Measurements from ENCODE around the gene NFU1.
"Not testable (repeated sequence)": the region's sequence is repeated elsewhere in the genome, so short reads cannot be mapped to it uniquely, and the experiment has no call there.

NFU1 gene

DNA sequence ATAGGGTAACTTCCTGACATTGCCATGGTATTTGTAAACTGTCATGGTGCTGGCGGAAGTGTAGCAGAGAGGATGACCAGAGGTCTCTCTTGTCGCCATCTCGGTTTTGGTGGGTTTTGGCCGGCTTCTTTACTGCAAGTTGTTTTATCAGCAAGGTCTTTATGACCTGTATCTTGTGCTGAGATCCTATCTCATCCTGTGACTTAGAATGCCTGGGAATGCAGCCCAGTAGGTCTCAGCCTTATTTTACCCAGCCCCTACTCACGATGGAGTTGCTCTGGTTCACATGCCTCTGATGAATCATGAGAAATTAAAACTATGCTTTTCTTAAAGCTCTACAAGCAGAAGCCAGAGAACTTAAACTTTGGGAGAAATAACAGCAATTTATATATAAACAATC lies 12.7 kb upstream of the NFU1 start:
- DNase-seq = no peak

DNA sequence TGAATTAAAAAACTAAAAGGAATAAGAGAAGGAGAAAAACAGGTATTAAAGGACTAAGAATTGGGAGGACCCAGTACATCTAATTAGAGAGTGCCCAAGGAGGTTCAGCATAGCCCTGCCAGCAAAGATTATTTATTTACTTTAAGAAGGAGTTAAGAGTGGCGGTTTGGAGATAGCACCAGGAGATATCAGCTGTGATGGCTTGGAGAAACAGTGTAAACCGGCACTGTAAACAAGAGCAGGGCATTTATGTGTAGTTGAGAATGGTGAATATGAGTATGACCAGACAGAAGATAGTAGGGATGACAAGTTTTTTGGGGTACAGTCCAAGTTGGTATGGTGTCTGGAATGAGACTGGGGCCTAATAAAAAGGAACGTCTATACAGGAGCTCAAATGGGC lies 6.4 kb upstream of the NFU1 start:
- DNase-seq = not testable (repeated sequence)

DNA sequence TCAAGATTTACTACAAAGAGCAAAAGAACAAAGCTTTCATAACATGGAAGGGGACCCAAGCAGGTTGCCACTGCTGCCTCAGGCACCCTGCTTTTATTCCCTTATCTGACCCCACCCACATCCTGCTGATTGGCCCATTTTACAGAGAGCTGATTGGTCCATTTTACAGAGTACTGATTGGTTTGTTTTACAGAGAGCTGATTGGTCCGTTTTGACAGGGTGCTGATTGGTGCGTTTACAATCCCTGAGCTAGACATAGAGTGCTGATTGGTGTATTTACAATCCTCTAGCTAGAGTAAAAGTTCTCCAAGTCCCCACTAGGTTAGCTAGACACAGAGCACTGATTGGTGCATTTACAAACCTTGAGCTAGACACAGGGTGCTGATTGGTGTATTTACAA lies 2.3 kb upstream of the NFU1 start:
- DNase-seq = not testable (repeated sequence)

DNA sequence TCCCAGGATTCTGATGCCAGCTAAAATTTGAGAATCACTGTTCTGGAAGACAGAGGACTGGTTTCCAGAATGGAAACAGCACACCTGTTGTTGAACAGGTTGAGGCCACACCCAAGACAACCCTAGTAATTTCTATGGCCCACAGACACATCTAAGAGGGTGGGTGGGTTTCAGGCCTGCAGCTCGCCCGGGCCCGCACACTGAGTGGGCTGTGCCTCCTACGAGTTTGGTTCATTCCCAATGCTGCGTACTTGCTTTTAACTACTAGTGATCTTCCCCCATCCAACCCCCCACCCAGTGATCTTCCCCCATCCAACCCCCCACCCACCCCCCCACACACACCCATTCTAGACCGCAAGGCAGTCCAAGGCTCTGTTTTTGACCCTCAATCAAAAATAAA lies 1.3 kb upstream of the NFU1 start:
- DNase-seq = no peak

DNA sequence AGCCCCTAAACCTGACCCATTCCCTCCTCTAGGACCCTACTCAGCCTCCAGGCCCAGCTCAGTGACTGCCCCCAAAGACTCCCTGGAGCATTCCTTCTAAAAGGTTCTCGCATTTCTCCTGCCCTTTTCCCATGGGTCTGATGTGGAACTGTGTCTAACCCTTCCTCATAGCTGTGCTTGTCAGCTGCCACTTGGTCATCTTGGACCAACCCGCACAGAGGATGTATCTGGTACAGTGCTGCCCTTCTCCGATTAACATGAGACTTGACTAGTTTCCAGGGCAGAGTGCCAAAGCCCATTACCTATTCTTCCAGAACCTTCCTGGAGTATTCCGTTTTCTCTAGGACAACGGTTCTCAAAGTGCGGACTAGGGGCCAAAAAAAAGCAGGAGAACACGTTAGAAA lies 518 bp upstream of the NFU1 start:
- DNase-seq = peak in 1 of 2 experiments; percentile 52

DNA sequence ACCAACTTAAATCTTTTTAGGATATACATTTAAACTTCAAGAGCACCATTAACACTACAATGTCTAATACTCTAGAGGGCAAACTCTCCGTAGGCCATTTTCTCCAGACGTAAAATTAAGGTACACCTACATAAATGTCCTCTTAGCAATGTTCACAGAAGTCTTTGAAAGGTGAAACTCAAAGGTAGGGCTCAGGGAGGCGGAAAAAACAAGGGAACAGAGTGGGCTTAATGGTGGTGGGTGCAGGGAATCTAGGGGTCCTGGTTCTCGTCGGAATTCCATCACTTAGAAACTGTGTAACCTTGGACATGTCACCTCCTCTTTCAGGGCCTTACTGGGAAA lies 668 bp downstream of the NFU1 start:
- no peak for DNase-seq

DNA sequence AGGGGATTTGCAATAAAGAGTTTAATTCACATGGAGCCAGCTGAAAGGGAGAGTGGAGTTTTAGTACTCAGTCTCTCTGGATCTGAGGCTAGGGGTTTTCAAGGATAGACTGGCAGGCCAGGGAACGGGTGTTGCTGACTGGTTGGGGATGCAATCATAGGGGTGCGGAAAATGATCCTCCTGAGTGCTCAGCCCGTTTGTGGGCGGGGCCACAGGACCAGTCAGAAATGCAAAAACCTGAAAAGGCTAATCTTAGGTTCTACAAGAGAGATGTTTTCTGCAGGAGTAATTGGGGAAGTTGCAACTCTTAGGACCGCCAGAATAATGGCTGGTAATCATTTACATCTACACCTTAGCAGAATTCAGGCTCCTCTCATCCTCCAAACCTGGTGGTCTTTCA lies 2.5 kb downstream of the NFU1 start:
- no peak for DNase-seq

DNA sequence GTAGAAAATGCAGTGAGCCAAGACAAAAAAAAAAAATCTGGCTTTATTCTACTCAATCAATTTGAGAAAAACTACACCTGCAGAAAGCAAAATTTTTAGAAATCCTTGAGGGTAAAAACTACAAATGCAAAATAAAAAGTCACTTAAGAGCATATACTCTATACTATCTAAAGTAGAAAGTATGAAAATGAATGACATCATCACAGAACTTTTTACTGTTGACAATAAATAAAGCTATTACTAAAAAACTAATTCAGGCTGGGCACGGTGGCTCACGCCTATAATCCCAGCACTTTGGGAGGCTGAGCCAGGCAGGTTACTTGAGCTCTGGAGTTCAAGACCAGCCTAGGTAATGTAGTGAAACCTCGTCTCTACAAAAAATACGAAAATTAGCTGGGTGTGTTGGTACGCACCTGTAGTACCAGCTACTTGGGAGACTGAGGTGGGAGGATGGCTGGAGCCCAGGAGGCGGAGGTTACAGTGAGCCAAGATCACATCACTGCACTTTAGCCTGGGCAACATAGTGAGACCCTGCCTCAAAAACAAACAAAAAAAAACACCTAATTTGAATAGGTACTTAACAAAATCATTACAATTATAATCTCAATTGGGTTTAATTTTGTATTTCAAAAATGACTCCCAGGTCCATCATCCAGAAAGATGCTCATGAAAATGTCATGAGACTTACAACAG lies 7.6 kb downstream of the NFU1 start:
- DNase-seq = no peak

DNA sequence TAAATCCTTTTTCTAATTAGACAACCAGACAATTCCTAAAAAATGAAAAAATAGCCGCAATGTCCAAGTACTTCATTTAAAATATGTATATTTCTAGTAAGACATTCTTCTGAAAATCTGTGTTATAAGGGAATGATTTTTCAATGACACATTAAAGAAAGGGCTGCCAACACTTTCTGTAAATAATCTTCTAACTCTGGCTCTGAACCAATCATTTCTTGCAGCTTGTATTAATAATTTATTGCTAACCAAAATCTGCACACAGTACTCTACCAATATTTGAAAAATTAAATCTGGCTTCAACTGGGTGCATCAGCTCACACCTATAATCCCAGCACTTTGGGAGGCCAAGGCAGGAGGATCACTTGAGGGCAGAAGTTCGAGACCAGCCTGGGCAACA lies 8.3 kb downstream of the NFU1 start:
- DNase-seq = no peak

DNA sequence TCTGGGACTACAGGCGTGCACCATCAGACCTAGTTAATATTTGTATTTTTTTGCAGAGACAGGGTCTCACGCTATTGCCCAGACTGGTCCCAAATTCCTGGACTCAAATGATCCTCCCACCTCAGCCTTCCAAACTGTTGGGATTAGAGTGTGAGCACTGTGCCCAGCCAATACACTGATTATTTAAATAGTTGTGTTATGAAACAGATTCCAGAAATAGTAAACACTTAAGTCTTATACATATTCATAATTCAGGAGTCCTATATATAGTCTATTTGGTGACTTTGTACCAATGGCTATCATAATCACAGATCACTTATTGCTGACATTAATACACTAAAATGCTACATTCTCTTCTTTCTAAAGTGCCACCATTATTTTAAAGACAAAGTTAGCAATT lies 12.8 kb downstream of the NFU1 start:
- no peak for DNase-seq

DNA sequence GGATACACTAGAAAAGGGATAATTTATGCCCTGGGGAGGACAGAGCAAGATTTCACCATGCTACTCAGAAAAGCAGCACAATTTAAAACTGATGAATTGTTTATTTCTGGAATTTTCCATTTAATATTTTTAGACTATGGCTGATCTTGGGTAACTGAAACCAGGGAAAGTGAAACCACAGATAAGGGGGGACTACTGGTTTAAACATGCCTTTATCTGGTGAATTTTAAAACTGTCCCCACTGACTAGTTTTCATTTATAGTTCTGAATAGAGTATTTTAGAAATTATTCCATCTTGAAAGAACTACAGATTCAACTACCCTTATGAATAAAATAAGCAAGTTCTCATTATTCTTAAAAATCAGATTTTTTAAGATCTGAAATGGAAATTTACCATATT lies 15.0 kb downstream of the NFU1 start:
- no peak for DNase-seq

DNA sequence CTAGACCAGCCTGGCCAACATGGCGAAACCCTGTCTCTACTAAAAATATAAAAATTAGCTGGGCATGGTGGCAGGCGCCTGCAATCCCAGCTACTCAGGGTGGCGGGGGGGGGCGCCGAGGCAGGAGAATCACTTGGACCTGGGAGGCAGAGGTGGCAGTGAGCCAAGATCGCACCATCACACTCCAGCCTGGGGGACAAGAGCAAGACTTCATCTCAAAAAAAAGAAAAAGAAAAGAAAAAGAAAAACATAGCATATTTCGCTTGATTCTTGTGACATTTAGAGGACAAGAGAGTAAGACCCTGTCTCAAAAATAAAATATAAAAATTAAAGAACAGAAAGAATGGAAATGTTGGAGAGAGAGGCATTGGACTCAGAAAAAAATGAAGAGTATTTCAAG lies 18.1 kb downstream of the NFU1 start:
- not testable (repeated sequence) for DNase-seq

DNA sequence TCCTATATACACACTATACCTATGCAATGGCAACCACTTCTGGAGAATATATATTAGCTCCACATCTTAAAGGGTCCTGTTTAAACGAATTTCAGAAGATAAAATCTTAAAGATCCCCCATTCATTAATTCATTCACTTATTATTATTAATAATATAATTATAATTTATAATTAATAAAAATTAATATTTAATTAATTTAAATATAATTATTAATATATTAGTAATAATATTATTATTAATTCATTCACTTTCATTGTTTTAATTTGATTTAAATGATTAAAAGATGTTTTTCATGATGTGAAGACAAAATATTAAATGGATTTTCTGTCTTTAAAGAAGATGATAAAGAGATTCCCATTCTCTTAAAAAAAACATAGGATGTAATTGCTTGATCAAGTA lies 21.1 kb downstream of the NFU1 start:
- no peak for DNase-seq

DNA sequence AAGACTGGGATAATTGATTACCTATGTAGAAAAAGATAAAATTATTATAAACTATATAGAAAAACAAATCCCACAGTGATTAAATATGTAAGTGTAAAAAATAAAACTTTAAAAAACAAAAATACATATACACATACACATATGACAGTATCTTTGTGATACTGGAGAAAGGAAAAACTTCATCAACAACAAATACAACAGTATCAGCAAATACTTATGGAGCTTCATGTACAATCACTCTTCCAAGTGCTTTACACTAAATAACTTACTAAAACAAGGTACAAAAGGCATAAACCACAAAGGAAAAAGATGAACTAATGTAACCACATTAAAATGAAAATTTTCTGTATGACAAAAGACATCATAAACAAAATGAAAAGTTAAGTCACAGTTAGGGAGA lies 26.1 kb downstream of the NFU1 start:
- DNase-seq = no peak

DNA sequence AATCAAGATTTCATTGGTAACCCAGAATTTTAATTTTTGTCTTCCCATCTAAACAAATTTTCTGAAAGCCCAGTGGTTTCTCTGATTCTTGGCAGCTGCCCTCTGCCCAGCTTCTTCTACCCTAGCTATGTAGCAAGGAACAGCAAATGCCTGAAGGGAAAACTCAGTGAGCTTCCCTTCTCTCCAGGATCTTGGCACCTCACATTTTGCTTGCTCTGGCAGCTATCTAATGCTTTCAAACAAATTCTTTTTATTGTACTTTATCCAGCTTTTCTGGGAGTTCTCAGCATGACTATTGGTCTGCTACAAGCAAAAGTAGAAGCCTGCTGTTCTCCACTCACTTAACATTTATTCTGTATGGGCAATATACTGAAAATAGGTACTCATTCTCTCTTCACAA lies 31.9 kb downstream of the NFU1 start:
- no peak for DNase-seq

DNA sequence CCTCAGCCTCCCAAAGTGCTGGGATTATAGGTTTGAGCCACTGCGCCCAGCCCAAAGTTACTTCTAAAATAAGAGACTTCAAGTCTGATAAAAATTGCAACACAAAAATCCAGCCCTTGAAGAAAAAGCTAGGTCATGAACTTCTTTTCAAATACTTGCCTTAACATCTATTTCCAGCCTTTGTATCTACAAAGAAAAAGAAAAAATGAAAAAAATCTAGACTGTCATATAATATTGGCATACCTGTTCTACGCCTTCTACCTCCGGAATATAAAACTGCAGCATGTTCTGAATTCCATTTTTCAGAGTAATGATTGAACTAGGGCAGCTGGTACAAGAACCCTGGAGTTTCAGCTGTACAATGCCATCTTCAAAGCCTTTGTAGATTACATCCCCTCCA lies 37.1 kb downstream of the NFU1 start:
- DNase-seq = no peak

DNA sequence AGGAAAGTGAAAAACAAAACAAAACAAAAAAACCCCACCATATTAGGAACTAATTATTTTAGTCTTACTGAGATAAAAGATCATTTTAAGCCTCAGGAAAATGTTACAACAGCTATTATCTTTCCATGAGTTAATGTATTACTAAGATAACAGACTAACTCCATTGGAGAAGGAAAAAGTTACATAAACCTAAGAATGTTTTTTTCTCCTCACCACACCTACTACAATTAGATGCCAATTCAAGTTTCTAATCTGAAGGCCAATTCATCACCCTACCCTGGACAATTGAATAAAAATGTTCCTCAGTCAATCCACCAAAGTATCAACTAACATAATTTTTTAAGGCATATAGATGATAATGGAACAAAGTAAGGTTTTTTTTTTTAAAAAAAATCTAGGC lies 40.0 kb downstream of the NFU1 start:
- no peak for DNase-seq

DNA sequence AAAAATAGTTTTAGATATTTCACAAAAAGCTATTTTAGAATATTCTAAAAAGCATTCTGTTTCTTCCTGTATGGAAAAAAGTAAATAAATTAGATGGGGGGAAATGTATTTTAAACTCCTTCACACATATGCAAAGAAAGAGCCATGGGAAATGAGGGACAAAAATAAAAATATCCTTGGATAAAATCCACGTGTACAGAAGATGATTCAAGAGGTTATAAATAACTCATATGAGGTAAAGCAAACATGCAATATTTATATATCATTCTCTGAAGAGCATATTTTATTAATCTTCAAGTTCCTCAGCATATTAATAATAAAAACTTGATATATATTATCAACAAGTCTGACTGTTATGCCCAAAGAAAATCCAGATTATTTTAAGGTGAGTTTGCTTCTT lies 41.4 kb downstream of the NFU1 start:
- DNase-seq = no peak

DNA sequence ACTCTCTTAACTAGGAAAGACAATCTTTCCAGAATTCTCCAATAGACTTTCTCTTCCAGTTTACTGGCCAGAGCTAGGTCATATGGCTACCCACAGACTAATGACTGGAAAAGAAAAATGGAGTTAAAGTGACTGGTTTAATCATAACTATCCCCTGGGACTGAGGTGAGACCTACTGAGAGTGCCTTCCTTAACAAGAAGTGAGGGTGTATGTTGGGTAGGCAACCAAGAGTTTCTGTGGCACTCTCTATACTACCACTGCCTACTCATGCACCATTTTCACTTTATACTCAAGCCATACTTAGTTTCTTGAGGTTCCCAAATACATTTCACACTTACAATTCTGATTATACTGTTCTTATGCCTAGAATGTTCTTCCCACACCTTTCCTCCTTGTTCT lies 43.3 kb downstream of the NFU1 start:
- no peak for DNase-seq

DNA sequence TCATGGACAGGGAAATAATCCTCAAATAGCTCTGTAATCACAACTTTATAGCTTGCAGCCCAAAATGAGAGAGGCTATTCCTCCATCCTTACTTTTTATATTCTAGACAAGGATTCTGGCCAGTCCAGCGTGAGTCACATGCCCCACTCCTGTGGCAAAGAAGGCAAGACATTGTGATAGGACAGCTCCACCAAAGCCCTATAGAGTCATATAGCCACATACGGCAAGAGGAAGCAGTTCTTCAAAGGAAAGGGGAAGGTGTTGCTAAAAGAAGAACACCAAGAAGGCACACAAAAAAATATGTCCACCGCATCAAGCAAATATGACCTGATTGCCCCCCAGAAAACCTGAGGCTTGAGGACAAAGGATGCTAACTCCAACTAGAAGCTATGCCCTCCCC lies 46.8 kb downstream of the NFU1 start:
- peak; percentile 68 to 79 for DNase-seq

DNA sequence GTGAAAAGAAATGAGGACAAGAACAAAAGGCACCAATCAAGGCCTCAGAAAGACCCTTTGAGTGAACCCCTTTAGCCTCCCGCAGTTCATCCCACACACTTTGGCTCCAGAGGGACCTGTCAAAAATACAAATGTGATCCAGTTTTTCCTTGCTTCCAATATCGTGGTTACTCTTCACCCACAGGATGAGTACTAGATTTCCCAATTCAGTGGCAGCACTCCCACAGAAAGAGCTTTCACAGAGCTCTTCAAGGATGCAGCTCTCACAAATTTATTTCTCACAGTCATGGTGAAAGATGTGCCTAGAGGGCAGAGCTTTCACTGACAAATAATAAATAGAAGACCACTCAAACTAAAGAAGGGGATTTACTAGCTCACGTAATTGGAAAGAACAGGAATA lies 47.2 kb downstream of the NFU1 start:
- no peak for DNase-seq

DNA sequence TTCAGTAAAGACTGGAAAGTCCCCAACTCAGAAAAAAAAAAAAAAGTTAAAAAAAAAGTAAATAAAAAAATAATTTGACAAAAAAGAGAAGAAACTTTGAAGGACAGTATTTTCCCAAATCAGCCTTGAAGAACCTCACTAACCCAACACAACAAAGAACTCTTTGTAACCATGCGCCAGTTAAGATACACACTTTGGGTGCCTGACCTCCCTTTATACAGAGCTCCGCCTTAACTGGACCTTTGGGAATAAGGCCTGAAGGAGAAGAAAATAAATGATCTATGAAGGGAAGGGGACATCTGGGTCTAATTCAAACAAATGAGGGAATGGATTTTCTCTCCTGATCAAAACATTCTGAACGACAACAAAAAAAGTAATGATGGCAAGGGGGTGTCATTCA lies 48.0 kb downstream of the NFU1 start:
- DNase-seq = no peak

DNA sequence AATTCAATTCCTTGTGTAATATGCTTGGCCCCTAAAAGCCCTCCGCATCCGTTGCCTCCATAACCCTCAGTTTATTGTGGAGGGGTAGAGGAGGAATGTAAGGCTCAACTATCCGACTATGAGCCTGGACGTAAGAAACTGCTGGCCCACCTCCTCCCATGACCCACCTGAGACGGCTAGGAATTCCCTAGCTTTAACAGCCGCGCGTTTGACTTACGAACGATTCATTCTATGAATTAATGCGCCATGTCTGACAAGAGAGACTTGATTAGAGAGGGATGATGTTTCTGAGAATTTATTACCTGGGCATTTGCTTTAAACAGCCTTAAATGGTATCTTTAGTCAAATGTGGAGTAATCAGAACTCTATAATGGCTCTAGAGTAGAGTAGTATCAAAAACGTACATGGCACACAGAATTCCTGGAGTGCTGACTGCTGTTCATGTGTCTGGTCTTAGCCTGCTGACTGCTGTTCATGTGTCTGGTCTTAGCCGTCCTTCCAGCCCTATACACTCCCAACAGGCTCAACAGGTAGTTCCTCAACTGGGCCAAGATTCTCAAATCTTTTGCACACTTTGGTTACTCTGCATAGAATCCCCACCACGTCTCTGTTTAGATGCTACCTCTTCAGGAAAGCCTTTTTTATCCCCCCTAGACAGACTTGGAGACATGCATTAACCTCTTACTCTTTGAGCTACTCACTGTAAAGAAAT lies 49.3 kb downstream of the NFU1 start:
- no peak for DNase-seq

DNA sequence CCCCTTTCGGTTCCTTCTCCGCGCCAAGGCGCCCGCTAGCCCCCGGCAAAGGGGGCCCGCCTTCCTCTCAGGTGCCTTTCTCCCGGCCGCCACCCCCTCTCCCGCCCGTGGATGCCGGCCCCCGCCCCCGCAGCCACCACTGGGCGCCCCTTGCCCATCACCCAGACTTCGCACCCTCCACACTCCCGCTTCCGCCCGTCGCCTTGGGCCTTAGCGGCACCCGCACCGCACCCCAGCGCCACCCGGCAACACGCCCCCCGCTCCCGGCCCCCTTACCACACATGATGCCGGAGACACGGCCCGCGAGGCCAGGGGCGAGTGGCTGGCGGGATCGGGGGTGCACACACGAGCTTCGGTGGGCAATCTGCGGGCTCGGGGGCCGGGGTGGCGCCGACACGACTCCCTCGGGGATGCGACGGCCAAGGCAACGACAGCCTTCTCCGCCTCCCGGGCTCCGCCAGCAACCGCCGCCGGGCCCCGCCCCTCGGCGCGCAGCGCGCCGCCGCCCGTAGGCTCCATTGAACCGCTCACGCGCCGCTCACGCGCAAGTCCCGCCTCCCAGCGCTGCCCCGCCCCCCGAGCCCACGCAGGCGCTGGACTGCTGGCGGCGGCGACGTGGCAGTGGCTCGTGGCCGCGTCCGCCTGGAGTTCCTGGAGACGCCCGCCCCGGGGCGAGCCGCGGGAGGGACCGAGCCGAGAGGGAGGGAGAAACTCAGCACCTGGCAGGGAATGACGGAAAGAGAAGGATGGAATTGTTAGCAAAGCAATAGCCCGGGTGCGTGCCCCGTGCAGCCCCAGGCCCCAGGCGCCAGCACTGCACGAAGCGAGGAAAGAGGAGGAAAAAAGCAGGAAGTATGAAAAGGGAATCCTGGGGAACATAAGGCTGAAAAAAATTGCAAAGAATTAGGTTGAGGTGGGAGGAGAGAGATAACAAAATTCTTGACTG lies 50.2 kb downstream of the NFU1 start, which contains the start of gene GFPT1:
Gene GFPT1, minus strand, starts transcription at position 439 of the 946 bp plus-strand sequence. Its CDS starts 156 bp downstream, at position 283.
- DNase-seq = peak; percentile 87 to 88

All from Kasumi-1 (cell line).